Keratinocyte (primary cell): ENCODE results near the gene MARCHF9. TPM values are rescaled to one million over a fixed set of nuclear protein-coding genes. Genes with fewer than 3 reads are reported as not detected.
A peak's percentile ranks its signal among the peaks of the same experiment; 100 is the strongest.

Experiments
- DNase-seq: peaks from one replicate; pipeline ENCODE4 v3.0.0-alpha.2; 2011; ENCODE audit warnings: low read depth, missing footprints, low spot score
- FAIRE-seq: peaks from 2 replicates; lab custom pipeline; 2011; peaks lifted over from hg19 to GRCh38; lab: Jason Lieb, UNC
- H2AFZ ChIP-seq: 2 replicates; pipeline ENCODE4 v1.6.0; 2012; ENCODE audit warnings: low read length, control low read depth, inconsistent platforms; ENCODE audit not compliant: control insufficient read depth
- H3K27ac ChIP-seq: 2 replicates; pipeline ENCODE4 v1.5.1; 2011; ENCODE audit warnings: low read length; ENCODE audit not compliant: control insufficient read depth, insufficient read depth
- H3K27me3 ChIP-seq: 3 replicates; pipeline ENCODE4 v1.6.0; 2011; ENCODE audit warnings: low read length; ENCODE audit not compliant: control insufficient read depth, insufficient read depth; ENCODE audit errors: extremely low read depth
- H3K36me3 ChIP-seq, 2 experiments: 2 replicates in 1 of 2; 3 replicates in 1 of 2; pipeline ENCODE4 v1.5.1; 2011; ENCODE audit warnings: low read length in 2 of 2, mild to moderate bottlenecking in 1 of 2; ENCODE audit not compliant: control insufficient read depth in 2 of 2, insufficient read depth in 2 of 2; ENCODE audit errors: extremely low read depth in 1 of 2
- H3K4me1 ChIP-seq: 3 replicates; pipeline ENCODE4 v1.5.1; 2011; ENCODE audit warnings: low read length; ENCODE audit not compliant: control insufficient read depth, insufficient read depth; ENCODE audit errors: extremely low read depth
- H3K4me2 ChIP-seq: 3 replicates; pipeline ENCODE4 v1.6.0; 2011; ENCODE audit warnings: low read depth, low read length; ENCODE audit not compliant: control insufficient read depth, insufficient read depth; ENCODE audit errors: extremely low read depth
- H3K4me3 ChIP-seq, 3 experiments: fragments of 200-600 bp in 1 of 3; sonication (generic) in 1 of 3; 2 replicates in 2 of 3; 3 replicates in 1 of 3; pipeline ENCODE4 v1.5.1; 2011 to 2016; ENCODE audit warnings: low read length in 3 of 3, mild to moderate bottlenecking in 3 of 3, control low read depth in 2 of 3, inconsistent platforms in 1 of 3, low read depth in 1 of 3, mixed read lengths in 1 of 3, mixed run types in 1 of 3, moderate library complexity in 1 of 3; ENCODE audit not compliant: control insufficient read depth in 2 of 3, insufficient read depth in 2 of 3; ENCODE audit errors: extremely low read depth in 1 of 3
- H3K79me2 ChIP-seq: 2 replicates; pipeline ENCODE4 v1.6.0; 2012; ENCODE audit warnings: low read length; ENCODE audit not compliant: control insufficient read depth, insufficient read depth
- H3K9ac ChIP-seq: 3 replicates; pipeline ENCODE4 v1.6.0; 2011; ENCODE audit warnings: low read length; ENCODE audit not compliant: control insufficient read depth, insufficient read depth; ENCODE audit errors: extremely low read depth
- H3K9me1 ChIP-seq: 3 replicates; pipeline ENCODE4 v1.6.0; 2011; ENCODE audit warnings: low read length; ENCODE audit not compliant: control insufficient read depth, insufficient read depth; ENCODE audit errors: extremely low read depth
- H3K9me3 ChIP-seq: 2 replicates; pipeline ENCODE4 v1.5.1; 2012; ENCODE audit warnings: low read depth, low read length; ENCODE audit not compliant: control insufficient read depth
- H4K20me1 ChIP-seq: 3 replicates; pipeline ENCODE4 v1.6.0; 2011; ENCODE audit warnings: low read length; ENCODE audit not compliant: control insufficient read depth, insufficient read depth; ENCODE audit errors: extremely low read depth
- EZH2 ChIP-seq: IDR thresholded peaks from one replicate; pipeline ENCODE4 v1.6.1; 2012; ENCODE audit warnings: inconsistent platforms, mild to moderate bottlenecking, low read length, moderate library complexity
- dilution Hi-C: fragments of 300-500 bp; cut with MboI; formaldehyde crosslinking; loops from one replicate; pipeline ENCODE4 v1.7.0; 2020; ENCODE audit warnings: low sequenced_read_pairs; ENCODE audit not compliant: extremely low pct_ligation_motif_present
- polyA plus RNA-seq, 5 experiments: library from polyadenylated mRNA; depleted of rRNA in 3 of 5; stranded (reverse) in 3 of 5; stranded (forward) in 1 of 5; unstranded in 1 of 5; fragments of >200 nt; gene quantifications; 1 replicate in 1 of 5; 2 replicates in 3 of 5; 3 replicates in 1 of 5; pipeline versions ENCODE4 v1.2.1 to v1.2.3, GENCODE V29; 2011 to 2012; ENCODE audit warnings: missing spikeins in 2 of 5, low read depth in 1 of 5, low replicate concordance in 1 of 5
- TF ChIP-seq, protein P1 (sequence below), 3 experiments: IDR thresholded peaks in 1 of 3; conservative IDR thresholded peaks in 1 of 3; optimal IDR thresholded peaks in 1 of 3; 2 replicates in 2 of 3; 3 replicates in 1 of 3; pipeline versions ENCODE3 to v1.5.1; 2011; ENCODE audit warnings: low read length in 3 of 3, mild to moderate bottlenecking in 3 of 3, moderate library complexity in 2 of 3, control low read depth in 1 of 3, inconsistent platforms in 1 of 3; ENCODE audit not compliant: insufficient read depth in 2 of 3; ENCODE audit errors: extremely low read depth in 1 of 3

MARCHF9 gene
- polyA plus RNA-seq, 1 donor (not counting 4 experiments of a cell fraction or from before 2014, with no cell fraction given): 10.9 TPM

DNA sequence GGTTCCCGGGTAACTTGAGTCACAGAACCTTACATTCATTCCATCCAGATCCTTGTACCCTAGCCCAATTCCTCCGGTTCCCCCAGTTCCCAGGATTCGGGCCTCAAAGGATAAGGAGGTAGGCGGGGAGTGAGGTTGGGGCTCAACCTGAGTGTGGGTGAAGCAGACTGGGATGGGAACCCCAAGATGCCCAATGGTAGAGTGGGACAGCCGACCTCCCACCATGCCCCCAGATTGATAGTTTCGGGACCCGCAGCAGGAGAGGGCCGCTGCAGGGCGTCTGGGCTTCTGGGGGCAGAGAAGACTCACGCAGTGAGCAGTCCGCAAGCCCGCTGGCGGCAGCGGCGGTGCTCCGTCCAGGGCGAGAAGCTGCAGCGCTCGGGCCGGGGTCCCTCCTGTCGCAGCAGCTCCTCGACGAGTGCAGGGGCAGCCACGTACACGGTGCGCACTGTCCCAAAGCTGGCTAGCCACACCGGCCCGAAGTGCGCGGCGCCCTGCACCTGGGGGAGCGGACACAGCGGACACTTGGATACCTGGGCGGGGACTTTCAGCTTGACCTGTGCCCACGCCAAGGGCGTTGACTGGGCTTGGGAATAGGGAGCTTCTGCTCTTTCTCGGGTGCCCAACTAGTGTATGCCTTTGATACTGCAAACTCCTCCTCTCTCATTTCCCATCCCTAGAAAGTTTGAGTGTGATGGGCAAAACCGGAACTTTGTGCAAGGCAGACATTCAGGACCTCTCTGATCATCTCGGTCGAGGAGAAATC lies 11.0 kb downstream of the MARCHF9 start:
- Histone ChIP-seq H3K4me1 (peaks cover 35% of the 10 kb centered on the region), H3K4me3 (peak overlapping the region; percentile 69 to 97 (median 89)), H4K20me1 (no peaks in the 10 kb centered on the region), H3K79me2 (peaks cover 81% of the 10 kb centered on the region), H3K4me2 (peak overlapping the region; percentile 74), H2AFZ (peak overlapping the region; percentile 18), H3K9me3 (no peaks in the 10 kb centered on the region), H3K27ac (peak overlapping the region; percentile 67), H3K27me3 (no peaks in the 10 kb centered on the region), H3K36me3 (peaks cover 30 to 49% of the 10 kb centered on the region in 2 experiments), H3K9me1 (no peaks in the 10 kb centered on the region), H3K9ac (peak overlapping the region; percentile 80)
- FAIRE-seq (no peak), DNase-seq (no peak)
- dilution Hi-C loops: no loop called here
- TF ChIP-seq EZH2: no peak
- TF ChIP-seq, protein P1, sequence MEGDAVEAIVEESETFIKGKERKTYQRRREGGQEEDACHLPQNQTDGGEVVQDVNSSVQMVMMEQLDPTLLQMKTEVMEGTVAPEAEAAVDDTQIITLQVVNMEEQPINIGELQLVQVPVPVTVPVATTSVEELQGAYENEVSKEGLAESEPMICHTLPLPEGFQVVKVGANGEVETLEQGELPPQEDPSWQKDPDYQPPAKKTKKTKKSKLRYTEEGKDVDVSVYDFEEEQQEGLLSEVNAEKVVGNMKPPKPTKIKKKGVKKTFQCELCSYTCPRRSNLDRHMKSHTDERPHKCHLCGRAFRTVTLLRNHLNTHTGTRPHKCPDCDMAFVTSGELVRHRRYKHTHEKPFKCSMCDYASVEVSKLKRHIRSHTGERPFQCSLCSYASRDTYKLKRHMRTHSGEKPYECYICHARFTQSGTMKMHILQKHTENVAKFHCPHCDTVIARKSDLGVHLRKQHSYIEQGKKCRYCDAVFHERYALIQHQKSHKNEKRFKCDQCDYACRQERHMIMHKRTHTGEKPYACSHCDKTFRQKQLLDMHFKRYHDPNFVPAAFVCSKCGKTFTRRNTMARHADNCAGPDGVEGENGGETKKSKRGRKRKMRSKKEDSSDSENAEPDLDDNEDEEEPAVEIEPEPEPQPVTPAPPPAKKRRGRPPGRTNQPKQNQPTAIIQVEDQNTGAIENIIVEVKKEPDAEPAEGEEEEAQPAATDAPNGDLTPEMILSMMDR (optimal IDR thresholded peaks at IDR 0.05 in 1 of 3, IDR thresholded peaks at IDR 0.05 in 1 of 3, conservative IDR thresholded peaks at IDR 0.05 in 1 of 3; ENCODE audit: extremely low read depth in 1 of 3, insufficient read depth in 2 of 3, low read length in 3 of 3): peak in 1 of 3 experiments; percentile 0

DNA sequence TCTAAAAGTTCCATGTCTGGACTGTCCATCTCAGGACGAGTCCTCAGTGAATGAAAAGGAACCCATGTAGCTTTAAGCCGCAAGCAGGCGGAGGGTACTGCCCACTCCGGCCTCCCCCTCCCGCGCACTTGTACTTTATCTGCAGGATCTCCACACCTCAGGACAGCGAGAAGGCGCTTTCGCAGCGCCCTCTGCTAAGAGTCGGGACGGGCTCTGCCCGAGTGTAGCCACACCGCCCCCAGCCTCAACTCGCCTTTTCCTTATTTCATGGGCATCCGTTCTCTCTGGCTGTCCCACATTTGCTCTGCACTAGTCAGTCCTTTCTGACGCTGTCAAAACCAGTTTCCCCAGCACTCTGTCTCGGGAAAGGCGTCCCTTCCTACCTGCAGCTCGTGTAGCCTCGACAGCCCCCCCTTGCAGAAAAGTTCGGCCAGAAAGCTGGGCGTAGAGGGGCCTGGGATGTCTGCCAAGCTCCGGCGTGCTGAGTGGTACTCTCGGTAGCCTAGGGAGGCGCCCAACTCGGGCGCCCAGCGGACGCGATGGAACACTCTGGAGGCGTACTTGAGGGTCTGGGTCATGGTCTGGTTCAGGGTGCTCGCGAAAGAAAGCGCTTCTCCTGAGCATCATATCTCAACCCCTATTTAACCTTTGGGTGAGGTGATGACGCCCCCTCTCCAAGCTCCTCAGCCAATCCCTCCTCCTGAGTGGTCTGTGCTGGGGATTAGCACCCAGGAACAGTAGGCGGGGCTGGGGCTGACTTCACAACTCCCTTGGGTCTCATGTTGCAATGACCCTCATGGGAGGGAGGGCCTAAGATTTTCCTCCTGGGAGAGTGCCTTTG lies 11.8 kb downstream of the MARCHF9 start, which contains the start of gene CYP27B1:
CYP27B1 (minus strand) TSS at position 615 of the 841 bp plus-strand sequence; CDS start at position 578, 37 bp downstream.
- FAIRE-seq (peak; percentile 59), DNase-seq (no peak)
- Histone ChIP-seq H3K4me2 (peak within 1 kb of the TSS; percentile 74), H3K27ac (peak within 1 kb of the TSS; percentile 67), H4K20me1 (no peaks in the 10 kb centered on the region), H3K4me3 (peak within 1 kb of the TSS; percentile 69 to 97 (median 89)), H3K9me1 (no peaks in the 10 kb centered on the region), H3K36me3 (peaks cover 23 to 45% of the 10 kb centered on the region in 2 experiments), H2AFZ (peak within 1 kb of the TSS; percentile 18), H3K27me3 (no peaks in the 10 kb centered on the region), H3K9me3 (no peaks in the 10 kb centered on the region), H3K9ac (peak within 1 kb of the TSS; percentile 80), H3K79me2 (peaks cover 88% of the 10 kb centered on the region), H3K4me1 (peaks cover 42% of the 10 kb centered on the region)
- TF ChIP-seq EZH2: no peak
- TF ChIP-seq, protein P1 (optimal IDR thresholded peaks at IDR 0.05 in 1 of 3, IDR thresholded peaks at IDR 0.05 in 1 of 3, conservative IDR thresholded peaks at IDR 0.05 in 1 of 3; ENCODE audit: extremely low read depth in 1 of 3, insufficient read depth in 2 of 3, low read length in 3 of 3): no peak
- dilution Hi-C loops: no loop called here
